GM12878 (cell line): ENCODE results near the gene NEAT1. TPM values are rescaled to one million over a fixed set of nuclear protein-coding genes. Genes with fewer than 3 reads are reported as not detected.
A peak's percentile ranks its signal among the peaks of the same experiment; 100 is the strongest.

Experiments used
- CBFB ChIP-seq: IDR thresholded peaks from 2 replicates; pipeline ENCODE4 v1.6.1; 2016; ENCODE audit warnings: antibody characterized with exemption, low read depth
- CBX3 ChIP-seq: fragments of 200-600 bp; sonication (generic); IDR thresholded peaks from 2 replicates; pipeline ENCODE4 v1.6.1; 2016; ENCODE audit warnings: low read depth, borderline replicate concordance
- DPF2 ChIP-seq: fragments of 450-650 bp; IDR thresholded peaks from 2 replicates; pipeline ENCODE4 v1.6.1; 2017; ENCODE audit warnings: mild to moderate bottlenecking
- EP300 ChIP-seq, 2 experiments: fragments of 150-350 bp in 1 of 2; IDR thresholded peaks; 2 replicates each; pipeline ENCODE4 v1.6.1; 2011 to 2012; ENCODE audit warnings: low read depth in 2 of 2, low read length in 2 of 2, borderline replicate concordance in 1 of 2, improper control_type of control experiment in 1 of 2, inconsistent platforms in 1 of 2; ENCODE audit not compliant: control insufficient read depth in 1 of 2
- ESRRA ChIP-seq: IDR thresholded peaks from 2 replicates; pipeline ENCODE4 v1.6.1; 2012; ENCODE audit warnings: mild to moderate bottlenecking, low read length, improper control_type of control experiment
- HCFC1 ChIP-seq: fragments of 150-350 bp; IDR thresholded peaks from 2 replicates; pipeline ENCODE4 v1.6.1; 2014; ENCODE audit warnings: low read length
- IRF5 ChIP-seq: fragments of 450-650 bp; IDR thresholded peaks from 2 replicates; pipeline ENCODE4 v1.6.1; 2017; ENCODE audit warnings: borderline replicate concordance
- MAX ChIP-seq: IDR thresholded peaks from 2 replicates; pipeline ENCODE4 v1.6.1; 2012; ENCODE audit warnings: low read depth, low read length, improper control_type of control experiment
- PAX5 ChIP-seq: IDR thresholded peaks from 2 replicates; pipeline ENCODE4 v1.6.1; 2011; ENCODE audit warnings: low read depth, low read length, borderline replicate concordance
- PBX3 ChIP-seq: IDR thresholded peaks from 2 replicates; pipeline ENCODE4 v1.6.1; 2011; ENCODE audit warnings: mild to moderate bottlenecking, low read depth, low read length, moderate library complexity; ENCODE audit not compliant: insufficient replicate concordance
- SMARCA5 ChIP-seq: fragments of 450-650 bp; IDR thresholded peaks from 2 replicates; pipeline ENCODE4 v1.6.1; 2017; ENCODE audit warnings: mild to moderate bottlenecking
- SRF ChIP-seq, 2 experiments: IDR thresholded peaks; 2 replicates each; pipeline ENCODE4 v1.6.1; 2011; ENCODE audit warnings: low read depth in 2 of 2, low read length in 2 of 2, mild to moderate bottlenecking in 1 of 2, moderate library complexity in 1 of 2
- TBL1XR1 ChIP-seq: IDR thresholded peaks from 2 replicates; pipeline ENCODE4 v1.6.1; 2012; ENCODE audit warnings: low read depth, low read length, improper control_type of control experiment
- YBX1 ChIP-seq: fragments of 450-650 bp; IDR thresholded peaks from 2 replicates; pipeline ENCODE4 v1.6.1; 2016; ENCODE audit warnings: antibody characterized with exemption
- ZBTB40 ChIP-seq: fragments of 450-650 bp; IDR thresholded peaks from 2 replicates; pipeline ENCODE4 v1.6.1; 2016; ENCODE audit warnings: mild to moderate bottlenecking, moderate library complexity, borderline replicate concordance
- ZNF217 ChIP-seq: fragments of 450-650 bp; IDR thresholded peaks from 2 replicates; pipeline ENCODE4 v1.6.1; 2017; ENCODE audit warnings: antibody characterized with exemption, mild to moderate bottlenecking
- ZNF384 ChIP-seq: IDR thresholded peaks from 2 replicates; pipeline ENCODE4 v1.6.1; 2012; ENCODE audit warnings: low read depth, mild to moderate bottlenecking, low read length, improper control_type of control experiment, borderline replicate concordance
- ZNF687 ChIP-seq: fragments of 450-650 bp; IDR thresholded peaks from 2 replicates; pipeline ENCODE4 v1.6.1; 2017; ENCODE audit warnings: mild to moderate bottlenecking, moderate library complexity
- polyA plus RNA-seq, 11 experiments: library from polyadenylated mRNA; depleted of rRNA in 4 of 11; unstranded in 6 of 11; stranded (reverse) in 5 of 11; fragments of >200 nt; fragmentation: Nextera tagmentation in 4 of 11; fragmentation: Illumina TruSeq in 1 of 11; extraction: Ambion mirVana in 4 of 11; extraction: Trizol in 1 of 11; gene quantifications; 1 replicate in 1 of 11; 2 replicates in 10 of 11; pipeline versions ENCODE4 v1.2.1 to v1.2.3, GENCODE V29; 2011 to 2016; ENCODE audit warnings: inconsistent platforms in 2 of 11, missing spikeins in 2 of 11, low read depth in 1 of 11
- total RNA-seq, 4 experiments: library from RNA; depleted of rRNA in 3 of 4; stranded (reverse); fragments of >200 nt in 3 of 4; fragmentation: Illumina TruSeq in 1 of 4; extraction: Trizol in 1 of 4; gene quantifications; 2 replicates each; pipeline versions ENCODE4 v1.2.1 to v1.2.3, GENCODE V29; 2013 to 2021

The NEAT1 gene
- total and polyA plus RNA-seq, 10 of the 15 experiments (the other 5 are each of a cell fraction or from before 2014, with no cell fraction given): 13.6 to 328 (median 69.4) TPM

- no peak for TF ChIP-seq CBFB
- no peak; the same call in 1 of the 2 replicates for TF ChIP-seq TBL1XR1
- TF ChIP-seq MAX: no peak
- peak; percentile 51 for TF ChIP-seq PBX3
- TF ChIP-seq ZBTB40: no peak
- no peak for TF ChIP-seq IRF5
- peak; percentile 50; the same call in 1 of the 2 replicates for TF ChIP-seq DPF2
- peak; percentile 39; the same call in 1 of the 2 replicates for TF ChIP-seq PAX5
- peak; percentile 1; the same call in 1 of the 2 replicates for TF ChIP-seq ESRRA
- no peak for TF ChIP-seq SRF (IDR thresholded peaks at IDR 0.05; ENCODE audit: low read depth in 2 of 2, low read length in 2 of 2)
- peak in 1 of 2 experiments; percentile 29; a peak in 2 of 4 replicates for TF ChIP-seq EP300 (IDR thresholded peaks at IDR 0.05; ENCODE audit: borderline replicate concordance in 1 of 2, control insufficient read depth in 1 of 2, low read depth in 2 of 2, low read length in 2 of 2)
- no peak for TF ChIP-seq ZNF217
- TF ChIP-seq SMARCA5: no peak
- no peak for TF ChIP-seq CBX3
- TF ChIP-seq YBX1: no peak
- TF ChIP-seq ZNF687: peak; percentile 54
- no peak for TF ChIP-seq ZNF384
- TF ChIP-seq HCFC1: no peak
Observed at GRCh38 chr11:65425105-65425970, 2.7 kb downstream of the NEAT1 start (continued).
